GM12878 (cell line): ENCODE results near the gene RTCA. TPM values are rescaled to one million over a fixed set of nuclear protein-coding genes. Genes with fewer than 3 reads are reported as not detected.
"Not testable (repeated sequence)": the region's sequence is repeated elsewhere in the genome, so short reads cannot be mapped to it uniquely, and the experiment has no call there.

Source experiments
- ATAC-seq: fragments of 200-7000 bp; cut with Tn5 transposase; 3 replicates; pipeline ENCODE4 v1.9.1; 2020; ENCODE audit warnings: mild to moderate bottlenecking, moderate library complexity
- BruUV-seq: library from RNA; stranded (reverse); fragments of 400-500 nt; replicated peaks from 2 replicates; lab custom pipeline; 2021; lab: Mats Ljungman, UMichigan
- CTCF ChIA-PET: fragments of 300-600 bp; sonication (Branson Sonifier 250); formaldehyde crosslinking; extraction: SDS; loops from one replicate; lab custom pipeline; 2021; ENCODE audit warnings: inconsistent platforms; lab: Yijun Ruan, JAX
- POLR2A ChIA-PET: fragments of 350-600 bp; formaldehyde crosslinking; extraction: SDS; loops from one replicate; lab custom pipeline; 2021; ENCODE audit warnings: inconsistent platforms; lab: Charles Lee
- RAD21 ChIA-PET: fragments of 300-600 bp; sonication (Branson Sonifier 250); formaldehyde crosslinking; loops from one replicate; lab custom pipeline; 2023; ENCODE audit warnings: antibody characterized with exemption; ENCODE audit not compliant: unreplicated experiment; lab: Charles Lee
- SMC1A ChIA-PET: fragments of 300-600 bp; sonication (Branson Sonifier 250); formaldehyde crosslinking; loops from one replicate; lab custom pipeline; 2023; ENCODE audit not compliant: unreplicated experiment, uncharacterized antibody; lab: Charles Lee
- DNase-seq: peaks from one replicate; pipeline ENCODE4 v3.0.0-alpha.2; 2011; ENCODE audit warnings: low read depth, low spot score
- FAIRE-seq: peaks from 3 replicates; lab custom pipeline; 2011; peaks lifted over from hg19 to GRCh38; lab: Jason Lieb, UNC
- H2AFZ ChIP-seq: 2 replicates; pipeline ENCODE4 v1.6.0; 2011; ENCODE audit warnings: low read depth, low read length, control low read depth; ENCODE audit not compliant: control insufficient read depth
- H3K27ac ChIP-seq: 2 replicates; pipeline ENCODE4 v1.5.1; 2011; ENCODE audit warnings: control low read depth; ENCODE audit not compliant: control insufficient read depth, insufficient read depth
- H3K27me3 ChIP-seq, 2 experiments: replicated peaks in 1 of 2; 2 replicates each; pipeline versions ENCODE4 v1.6.0 to v1.6.1; 2011; ENCODE audit warnings: low read length in 1 of 2; ENCODE audit not compliant: control insufficient read depth in 2 of 2, insufficient read depth in 2 of 2
- H3K36me3 ChIP-seq, 2 experiments: 2 replicates each; pipeline ENCODE4 v1.5.1; 2011; ENCODE audit warnings: low read length in 1 of 2; ENCODE audit not compliant: control insufficient read depth in 2 of 2, insufficient read depth in 2 of 2
- H3K4me1 ChIP-seq: 2 replicates; pipeline ENCODE4 v1.6.1; 2011; ENCODE audit warnings: mild to moderate bottlenecking, low read length, moderate library complexity, mixed read lengths; ENCODE audit not compliant: control insufficient read depth, insufficient read depth
- H3K4me2 ChIP-seq: 2 replicates; pipeline ENCODE4 v1.6.0; 2011; ENCODE audit warnings: control low read depth; ENCODE audit not compliant: control insufficient read depth, insufficient read depth
- H3K4me3 ChIP-seq: fragments of 200-600 bp; sonication (generic); 2 replicates; pipeline ENCODE4 v1.5.1; 2016
- H3K79me2 ChIP-seq: 2 replicates; pipeline ENCODE4 v1.6.0; 2011; ENCODE audit warnings: low read length; ENCODE audit not compliant: control insufficient read depth, insufficient read depth
- H3K9ac ChIP-seq: 2 replicates; pipeline ENCODE4 v1.8.0; 2011; ENCODE audit warnings: low read length, control low read depth, mixed read lengths; ENCODE audit not compliant: control insufficient read depth, insufficient read depth
- H3K9me3 ChIP-seq: replicated peaks from 3 replicates; pipeline ENCODE4 v1.5.1; 2011; ENCODE audit warnings: mild to moderate bottlenecking, low read length; ENCODE audit not compliant: control insufficient read depth, insufficient read depth
- H4K20me1 ChIP-seq: 2 replicates; pipeline ENCODE4 v1.6.0; 2011; ENCODE audit not compliant: control insufficient read depth, insufficient read depth
- ASH2L ChIP-seq: fragments of 300-600, 200-600 bp; sonication (generic); IDR thresholded peaks from 2 replicates; pipeline ENCODE4 v1.6.1; 2017; ENCODE audit warnings: low read depth, mild to moderate bottlenecking, borderline replicate concordance
- ATF7 ChIP-seq: fragments of 450-650 bp; IDR thresholded peaks from 2 replicates; pipeline ENCODE4 v1.6.1; 2016; ENCODE audit warnings: low read depth, mild to moderate bottlenecking
- FOS ChIP-seq: IDR thresholded peaks from 3 replicates; pipeline ENCODE4 v1.6.1; 2011; ENCODE audit warnings: borderline replicate concordance; ENCODE audit not compliant: insufficient read length; ENCODE audit errors: extremely low read depth
- FOXM1 ChIP-seq: IDR thresholded peaks from 2 replicates; pipeline ENCODE4 v1.6.1; 2012; ENCODE audit warnings: low read depth, mild to moderate bottlenecking, inconsistent platforms, low read length, moderate library complexity
- HDAC2 ChIP-seq: fragments of 200-600 bp; sonication (generic); IDR thresholded peaks from 2 replicates; pipeline ENCODE4 v1.6.1; 2017
- JUND ChIP-seq: IDR thresholded peaks from 2 replicates; pipeline ENCODE4 v1.6.1; 2012; ENCODE audit warnings: low read depth, mild to moderate bottlenecking, low read length, improper control_type of control experiment, moderate library complexity
- MYB ChIP-seq: fragments of 150-350 bp; IDR thresholded peaks from 2 replicates; pipeline ENCODE4 v1.6.1; 2014; ENCODE audit warnings: mild to moderate bottlenecking, low read depth, low read length, borderline replicate concordance
- POU2F2 ChIP-seq: IDR thresholded peaks from 3 replicates; pipeline ENCODE4 v1.6.1; 2011; ENCODE audit warnings: low read depth, mild to moderate bottlenecking, low read length, borderline replicate concordance
- whole genome bisulfite sequencing: methylation state at CpG from one replicate; pipeline ENCODE4 v1.1.6; 2016; ENCODE audit warnings: low lambda C conversion rate; ENCODE audit not compliant: insufficient replicate concordance, insufficient coverage; ENCODE audit errors: missing lambda C conversion rate; 5-methylcytosine and 5-hydroxymethylcytosine counted together
- in situ Hi-C: fragments of 300-500 bp; cut with MboI; formaldehyde crosslinking; loops from 9 replicates; pipeline ENCODE4 v1.14.3; 2018; ENCODE audit warnings: mixed read lengths
- intact Hi-C: fragments of 100-400 bp; cut with micrococcal nuclease; formaldehyde crosslinking; loops from one replicate; pipeline ENCODE4 v1.14.2; 2022; ENCODE audit not compliant: unreplicated experiment
- polyA plus RNA-seq, 11 experiments: library from polyadenylated mRNA; depleted of rRNA in 4 of 11; unstranded in 6 of 11; stranded (reverse) in 5 of 11; fragments of >200 nt; fragmentation: Nextera tagmentation in 4 of 11; fragmentation: Illumina TruSeq in 1 of 11; extraction: Ambion mirVana in 4 of 11; extraction: Trizol in 1 of 11; gene quantifications; 1 replicate in 1 of 11; 2 replicates in 10 of 11; pipeline versions ENCODE4 v1.2.1 to v1.2.3, GENCODE V29; 2011 to 2016; ENCODE audit warnings: inconsistent platforms in 2 of 11, missing spikeins in 2 of 11, low read depth in 1 of 11
- total RNA-seq, 4 experiments: library from RNA; depleted of rRNA in 3 of 4; stranded (reverse); fragments of >200 nt in 3 of 4; fragmentation: Illumina TruSeq in 1 of 4; extraction: Trizol in 1 of 4; gene quantifications; 2 replicates each; pipeline versions ENCODE4 v1.2.1 to v1.2.3, GENCODE V29; 2013 to 2021
- TF ChIP-seq, protein P1 (sequence below): fragments of 150-350 bp; IDR thresholded peaks from 2 replicates; pipeline ENCODE4 v1.6.1; 2016; ENCODE audit warnings: low read depth, low read length
- TF ChIP-seq, protein P2 (sequence below): fragments of 450-650 bp; conservative IDR thresholded peaks from 2 replicates; pipeline ENCODE4 v1.6.1; 2017; ENCODE audit warnings: mild to moderate bottlenecking, moderate library complexity

Gene RTCA
- total and polyA plus RNA-seq, 10 of the 15 experiments (the other 5 are each of a cell fraction or from before 2014, with no cell fraction given) = 10.3 to 63.5 (median 37.3) TPM

DNA sequence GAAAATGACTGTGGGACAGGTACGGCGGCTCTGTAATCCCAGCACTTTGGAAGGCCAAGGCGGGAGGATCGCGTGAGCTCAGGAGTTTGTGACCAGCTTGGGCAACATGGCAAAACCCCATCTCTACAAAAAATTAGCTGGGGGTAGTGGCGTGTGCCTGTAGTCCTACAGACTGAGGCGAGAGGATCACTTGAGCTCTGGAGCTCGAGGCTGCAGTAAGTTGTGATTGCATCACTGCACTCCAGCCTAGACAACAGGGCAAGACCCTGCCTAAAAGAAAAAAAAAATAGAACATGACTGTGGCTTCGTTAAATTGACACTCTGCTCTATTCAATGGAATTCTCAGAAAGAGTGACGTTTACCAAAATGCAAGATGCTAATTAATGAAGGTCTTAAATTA lies 12.5 kb upstream of the RTCA start:
- RAD21 ChIA-PET = no interaction called here
- in situ Hi-C loops (no loop called here), intact Hi-C loops (no loop called here)
- CTCF ChIA-PET = interaction anchor here (0.6 to 0.7 kb wide), 2 partner anchors 11 to 126 kb away, joined by 3 read pairs; no protein-coding TSS in a partner anchor
- FAIRE-seq (no peak), ATAC-seq (no peak), DNase-seq (no peak)
- H3K4me3 ChIP-seq = no peak overlapping the region
- H3K79me2 ChIP-seq = peaks cover 13% of the 10 kb centered on the region
- TF ChIP-seq HDAC2 (no peak), ATF7 (no peak), FOXM1 (no peak), JUND (no peak), ASH2L (no peak), MYB (no peak), POU2F2 (no peak), FOS (no peak)
- TF ChIP-seq, protein P1, sequence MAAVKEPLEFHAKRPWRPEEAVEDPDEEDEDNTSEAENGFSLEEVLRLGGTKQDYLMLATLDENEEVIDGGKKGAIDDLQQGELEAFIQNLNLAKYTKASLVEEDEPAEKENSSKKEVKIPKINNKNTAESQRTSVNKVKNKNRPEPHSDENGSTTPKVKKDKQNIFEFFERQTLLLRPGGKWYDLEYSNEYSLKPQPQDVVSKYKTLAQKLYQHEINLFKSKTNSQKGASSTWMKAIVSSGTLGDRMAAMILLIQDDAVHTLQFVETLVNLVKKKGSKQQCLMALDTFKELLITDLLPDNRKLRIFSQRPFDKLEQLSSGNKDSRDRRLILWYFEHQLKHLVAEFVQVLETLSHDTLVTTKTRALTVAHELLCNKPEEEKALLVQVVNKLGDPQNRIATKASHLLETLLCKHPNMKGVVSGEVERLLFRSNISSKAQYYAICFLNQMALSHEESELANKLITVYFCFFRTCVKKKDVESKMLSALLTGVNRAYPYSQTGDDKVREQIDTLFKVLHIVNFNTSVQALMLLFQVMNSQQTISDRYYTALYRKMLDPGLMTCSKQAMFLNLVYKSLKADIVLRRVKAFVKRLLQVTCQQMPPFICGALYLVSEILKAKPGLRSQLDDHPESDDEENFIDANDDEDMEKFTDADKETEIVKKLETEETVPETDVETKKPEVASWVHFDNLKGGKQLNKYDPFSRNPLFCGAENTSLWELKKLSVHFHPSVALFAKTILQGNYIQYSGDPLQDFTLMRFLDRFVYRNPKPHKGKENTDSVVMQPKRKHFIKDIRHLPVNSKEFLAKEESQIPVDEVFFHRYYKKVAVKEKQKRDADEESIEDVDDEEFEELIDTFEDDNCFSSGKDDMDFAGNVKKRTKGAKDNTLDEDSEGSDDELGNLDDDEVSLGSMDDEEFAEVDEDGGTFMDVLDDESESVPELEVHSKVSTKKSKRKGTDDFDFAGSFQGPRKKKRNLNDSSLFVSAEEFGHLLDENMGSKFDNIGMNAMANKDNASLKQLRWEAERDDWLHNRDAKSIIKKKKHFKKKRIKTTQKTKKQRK = no peak
- TF ChIP-seq, protein P2, sequence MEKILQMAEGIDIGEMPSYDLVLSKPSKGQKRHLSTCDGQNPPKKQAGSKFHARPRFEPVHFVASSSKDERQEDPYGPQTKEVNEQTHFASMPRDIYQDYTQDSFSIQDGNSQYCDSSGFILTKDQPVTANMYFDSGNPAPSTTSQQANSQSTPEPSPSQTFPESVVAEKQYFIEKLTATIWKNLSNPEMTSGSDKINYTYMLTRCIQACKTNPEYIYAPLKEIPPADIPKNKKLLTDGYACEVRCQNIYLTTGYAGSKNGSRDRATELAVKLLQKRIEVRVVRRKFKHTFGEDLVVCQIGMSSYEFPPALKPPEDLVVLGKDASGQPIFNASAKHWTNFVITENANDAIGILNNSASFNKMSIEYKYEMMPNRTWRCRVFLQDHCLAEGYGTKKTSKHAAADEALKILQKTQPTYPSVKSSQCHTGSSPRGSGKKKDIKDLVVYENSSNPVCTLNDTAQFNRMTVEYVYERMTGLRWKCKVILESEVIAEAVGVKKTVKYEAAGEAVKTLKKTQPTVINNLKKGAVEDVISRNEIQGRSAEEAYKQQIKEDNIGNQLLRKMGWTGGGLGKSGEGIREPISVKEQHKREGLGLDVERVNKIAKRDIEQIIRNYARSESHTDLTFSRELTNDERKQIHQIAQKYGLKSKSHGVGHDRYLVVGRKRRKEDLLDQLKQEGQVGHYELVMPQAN = no peak
- WGBS = 61% methylated on average over 10 of the region's 10 CpGs
- no peak overlapping the region for H3K27ac ChIP-seq
- no peaks in the 10 kb centered on the region for H3K9me3 ChIP-seq
- H3K9ac ChIP-seq = no peak overlapping the region
- no peaks in the 10 kb centered on the region for H3K36me3 ChIP-seq
- H3K4me1 ChIP-seq = no peaks in the 10 kb centered on the region; the same call in 1 of the 2 replicates
- BruUV-seq = no TSS peak
- SMC1A ChIA-PET = no interaction called here
- H3K27me3 ChIP-seq = no peaks in the 10 kb centered on the region
- POLR2A ChIA-PET = no interaction called here
- no peak overlapping the region for H3K4me2 ChIP-seq
- no peaks in the 10 kb centered on the region for H4K20me1 ChIP-seq
- no peak overlapping the region for H2AFZ ChIP-seq

DNA sequence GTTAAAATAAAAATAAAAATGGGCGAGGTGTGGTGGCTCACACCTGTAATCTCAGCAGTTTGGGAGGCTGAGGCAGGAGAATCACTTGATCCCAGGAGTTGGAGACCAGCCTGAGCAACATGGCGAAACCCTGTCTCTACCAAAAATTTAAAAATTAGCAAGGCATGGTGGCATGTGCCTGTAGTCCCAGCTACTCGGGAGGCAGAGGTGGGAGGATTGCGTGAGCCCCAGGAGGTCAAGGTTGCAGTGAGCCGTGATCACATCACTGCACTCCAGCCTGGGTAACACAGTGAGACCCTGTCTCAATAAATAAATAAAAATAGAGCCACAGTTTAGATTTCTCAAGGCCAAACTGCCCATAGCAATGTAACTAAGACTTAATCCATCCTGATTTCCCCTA lies 9.7 kb upstream of the RTCA start:
- ATAC-seq, POLR2A ChIA-PET, H4K20me1 ChIP-seq, H3K36me3 ChIP-seq, intact Hi-C loops, H3K79me2 ChIP-seq, FAIRE-seq, in situ Hi-C loops, H3K27ac ChIP-seq, H3K9ac ChIP-seq, H3K4me1 ChIP-seq, H2AFZ ChIP-seq, H3K4me2 ChIP-seq, RAD21 ChIA-PET, DNase-seq, H3K27me3 ChIP-seq, H3K9me3 ChIP-seq, H3K4me3 ChIP-seq, BruUV-seq, CTCF ChIA-PET: not testable (repeated sequence)
- SMC1A ChIA-PET = interaction anchor here (0.9 kb wide), 1 partner anchor 9 kb away, joined by 4 read pairs; no protein-coding TSS in a partner anchor
- WGBS = 53% methylated on average over 5 of the region's 5 CpGs
